ENCODE measurements around the gene ELP5. TPM values are rescaled to one million over a fixed set of nuclear protein-coding genes. Genes with fewer than 3 reads are reported as not detected.

Gene ELP5
- total and polyA plus RNA-seq, 2 of the 4 experiments (the other 2 are of a cell fraction): 39.3 to 46.6 TPM

DNA sequence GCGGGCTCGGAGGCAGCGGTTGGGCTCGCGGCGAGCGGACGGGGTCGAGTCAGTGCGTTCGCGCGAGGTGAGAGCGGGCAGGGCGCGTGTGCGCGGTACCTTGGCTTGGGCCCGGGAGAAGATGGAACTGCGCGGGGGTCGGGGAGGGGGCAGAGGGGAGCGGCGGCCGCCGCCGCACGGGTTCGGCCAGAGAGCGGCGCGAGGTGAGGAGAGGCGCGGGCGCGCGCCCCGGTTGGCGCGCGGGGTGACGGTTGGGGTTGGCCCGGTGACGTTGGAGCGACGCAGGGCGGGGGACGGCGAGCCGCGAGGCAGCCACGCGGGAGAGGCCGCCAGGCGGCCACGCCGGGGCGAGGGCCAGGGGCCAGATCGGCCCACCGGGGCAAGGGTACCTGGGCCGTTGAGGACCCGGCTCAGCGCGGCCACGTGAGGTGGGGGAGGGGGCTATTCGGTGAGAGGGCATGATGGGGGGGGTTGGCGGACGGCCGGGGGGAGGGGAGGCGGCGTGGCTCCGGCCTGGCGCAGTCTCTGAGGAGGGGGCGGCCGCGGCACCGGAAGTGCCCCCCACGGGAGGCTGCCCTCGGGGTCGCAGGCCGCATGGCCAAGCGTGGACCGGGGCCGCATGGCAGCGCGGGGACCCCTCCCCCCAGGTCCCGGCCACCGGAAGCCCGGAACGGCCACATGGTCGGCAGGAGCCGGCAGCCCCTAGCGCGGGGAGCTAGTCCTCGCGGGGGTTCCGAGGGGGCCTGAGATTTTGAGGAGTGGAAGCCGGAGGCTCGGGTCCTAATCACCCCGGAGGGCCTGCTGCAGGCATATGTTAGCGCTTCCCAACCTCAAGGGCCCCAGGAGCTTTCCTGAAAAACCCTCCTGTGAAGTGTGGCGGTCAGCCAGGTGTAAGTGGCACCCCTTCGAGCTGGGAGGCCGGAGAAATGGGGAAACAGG is 55.9 kb downstream of the ELP5 start:
- Histone ChIP-seq H3K56ac (ENCODE audit: extremely low read depth, insufficient read depth, low read length) (peak overlapping the region; percentile 76), H2BK20ac (ENCODE audit: low read depth, low read length) (no peak overlapping the region), H3K79me1 (ENCODE audit: low read depth in 1 of 2, low read length in 2 of 2) (peaks cover 13 to 41% of the 10 kb centered on the region in 2 experiments; a peak in 3 of 4 replicates), H3K14ac (replicated peaks; ENCODE audit: low read depth, low read length) (peak overlapping the region; percentile 50), H2BK5ac (ENCODE audit: low read depth, low read length, poor library complexity, severe bottlenecking) (peak overlapping the region; percentile 87), H3K4me3 (ENCODE audit: insufficient read depth, low read depth, low read length) (peak overlapping the region; percentile 68), H4K20me1 (ENCODE audit: insufficient read depth, low read length) (peaks cover 46% of the 10 kb centered on the region), H3K9me1 (ENCODE audit: insufficient read depth, low read length) (peaks cover 9% of the 10 kb centered on the region), H3K23ac (ENCODE audit: low read depth, low read length) (peak overlapping the region; percentile 78; the same call in 1 of the 2 replicates), H4K8ac (ENCODE audit: low read depth in 2 of 2, low read length in 2 of 2) (peak overlapping the region in 1 of 2 experiments; percentile 69; a peak in 1 of 4 replicates), H3K4ac (ENCODE audit: low read depth, low read length) (peak overlapping the region; percentile 78), H2BK120ac (ENCODE audit: low read depth, low read length) (0 out of 2 replicates have a peak overlapping the region, but pooled peaks have one; percentile 1), H2BK15ac (ENCODE audit: low read depth, low read length) (no peak overlapping the region), H3K4me2 (ENCODE audit: low read depth, low read length) (peak overlapping the region; percentile 98), H4K5ac (ENCODE audit: low read depth, low read length) (no peak overlapping the region), H3K27ac (ENCODE audit: insufficient read depth, low read length) (peak overlapping the region; percentile 74), H3K27me3 (ENCODE audit: control insufficient read depth, insufficient read depth, low read length) (no peaks in the 10 kb centered on the region), H2AK9ac (replicated peaks; ENCODE audit: low read depth, low read length, poor library complexity) (peak overlapping the region; percentile 99), H2AFZ (replicated peaks; ENCODE audit: low read length, poor library complexity) (peak overlapping the region; percentile 85), H3K18ac (ENCODE audit: low read depth, low read length) (no peak overlapping the region; the same call in 1 of the 2 replicates), H3K9me3 (ENCODE audit: control insufficient read depth, insufficient read depth, low read length) (no peaks in the 10 kb centered on the region), H2AK5ac (ENCODE audit: low read depth, low read length) (peak overlapping the region; percentile 87; the same call in 1 of the 2 replicates), H3K4me1 (ENCODE audit: control insufficient read depth, insufficient read depth, low read length) (no peaks in the 10 kb centered on the region; the same call in 1 of the 2 replicates), H3K9ac (ENCODE audit: low read depth, low read length) (peak overlapping the region; percentile 77), H4K91ac (ENCODE audit: insufficient read depth, low read depth, low read length) (peak overlapping the region; percentile 54), H3K36me3 (ENCODE audit: control insufficient read depth, insufficient read depth, low read length) (peaks cover 23% of the 10 kb centered on the region)
- no TSS peak for BruUV-seq (replicated peaks)
- CTCF ChIA-PET: no interaction called here
- POLR2A ChIA-PET (ENCODE audit: unreplicated experiment): no interaction called here
- no peak for TF ChIP-seq RFX5 (IDR thresholded peaks at IDR 0.05; ENCODE audit: low read depth, low read length)
- peak; percentile 6; the same call in 1 of the 2 replicates for TF ChIP-seq MAZ (IDR thresholded peaks at IDR 0.05; ENCODE audit: borderline replicate concordance, low read depth, low read length)
- TF ChIP-seq BHLHE40 (IDR thresholded peaks at IDR 0.05; ENCODE audit: low read depth, low read length): no peak
- no peak for TF ChIP-seq CEBPB (IDR thresholded peaks at IDR 0.05; ENCODE audit: low read depth, low read length)
- no peak for TF ChIP-seq SMC3 (IDR thresholded peaks at IDR 0.05; ENCODE audit: low read depth, low read length)
- no peak for TF ChIP-seq NFE2L2 (IDR thresholded peaks at IDR 0.05; ENCODE audit: low read depth, low read length)
- TF ChIP-seq, protein P1, sequence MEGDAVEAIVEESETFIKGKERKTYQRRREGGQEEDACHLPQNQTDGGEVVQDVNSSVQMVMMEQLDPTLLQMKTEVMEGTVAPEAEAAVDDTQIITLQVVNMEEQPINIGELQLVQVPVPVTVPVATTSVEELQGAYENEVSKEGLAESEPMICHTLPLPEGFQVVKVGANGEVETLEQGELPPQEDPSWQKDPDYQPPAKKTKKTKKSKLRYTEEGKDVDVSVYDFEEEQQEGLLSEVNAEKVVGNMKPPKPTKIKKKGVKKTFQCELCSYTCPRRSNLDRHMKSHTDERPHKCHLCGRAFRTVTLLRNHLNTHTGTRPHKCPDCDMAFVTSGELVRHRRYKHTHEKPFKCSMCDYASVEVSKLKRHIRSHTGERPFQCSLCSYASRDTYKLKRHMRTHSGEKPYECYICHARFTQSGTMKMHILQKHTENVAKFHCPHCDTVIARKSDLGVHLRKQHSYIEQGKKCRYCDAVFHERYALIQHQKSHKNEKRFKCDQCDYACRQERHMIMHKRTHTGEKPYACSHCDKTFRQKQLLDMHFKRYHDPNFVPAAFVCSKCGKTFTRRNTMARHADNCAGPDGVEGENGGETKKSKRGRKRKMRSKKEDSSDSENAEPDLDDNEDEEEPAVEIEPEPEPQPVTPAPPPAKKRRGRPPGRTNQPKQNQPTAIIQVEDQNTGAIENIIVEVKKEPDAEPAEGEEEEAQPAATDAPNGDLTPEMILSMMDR (conservative IDR thresholded peaks at IDR 0.05; ENCODE audit: low read depth, low read length): no peak
- TF ChIP-seq POLR2A (IDR thresholded peaks at IDR 0.05; ENCODE audit: low read depth, low read length): no peak; the same call in 1 of the 2 replicates
- peak; percentile 71 for TF ChIP-seq MXI1 (IDR thresholded peaks at IDR 0.05; ENCODE audit: borderline replicate concordance, low read depth, low read length)
- in situ Hi-C loops (cut with MboI; ENCODE audit: low sequenced_read_pairs): loop anchor here (10.0 kb wide), 1 partner anchor 263 kb away; the partner anchor contains the start of gene SLC16A11
- peak; percentile 13 for ATAC-seq (ENCODE audit: low read depth)
- dilution Hi-C loops (cut with HindIII; ENCODE audit: low sequenced_read_pairs, unreplicated experiment): no loop called here
- peak; percentile 34 for DNase-seq
- intact Hi-C loops (cut with micrococcal nuclease): no loop called here
- WGBS, 2 experiments (ENCODE audit: extremely low coverage in 2 of 2, insufficient read length in 1 of 2): 1% methylated on average over 34 of the region's 104 CpGs; no CpG with 5 or more reads in 1 of the 2 experiments
